ENCODE results near the gene AQP12A. TPM values are rescaled to one million over a fixed set of nuclear protein-coding genes. Genes with fewer than 3 reads are reported as not detected.

The AQP12A gene
- total and polyA plus RNA-seq, 2 experiments from 2014 or later, result not detected

- no peak overlapping the region; the same call in 2 of the 3 replicates for H3K4me3 Mint-ChIP-seq
- no peak overlapping the region for H3K27ac Mint-ChIP-seq
- H3K36me3 Mint-ChIP-seq (ENCODE audit: low read depth), result no peaks in the 10 kb centered on the region
- no peak overlapping the region for H3K4me2 ChIP-seq
- H3K27ac ChIP-seq (ENCODE audit: low read depth), result no peak overlapping the region
- H3K4me1 Mint-ChIP-seq, result peaks cover 10% of the 10 kb centered on the region
- H3K9me2 ChIP-seq (ENCODE audit: insufficient read depth), result no peaks in the 10 kb centered on the region
- no peaks in the 10 kb centered on the region for H3K27me3 ChIP-seq (ENCODE audit: insufficient read depth)
- peaks cover 16% of the 10 kb centered on the region for H3K27me3 Mint-ChIP-seq (ENCODE audit: insufficient read depth, low read depth, poor library complexity)
- no peak for TF ChIP-seq NANOG (IDR thresholded peaks at IDR 0.05; ENCODE audit: borderline replicate concordance)
- TF ChIP-seq, protein P1, sequence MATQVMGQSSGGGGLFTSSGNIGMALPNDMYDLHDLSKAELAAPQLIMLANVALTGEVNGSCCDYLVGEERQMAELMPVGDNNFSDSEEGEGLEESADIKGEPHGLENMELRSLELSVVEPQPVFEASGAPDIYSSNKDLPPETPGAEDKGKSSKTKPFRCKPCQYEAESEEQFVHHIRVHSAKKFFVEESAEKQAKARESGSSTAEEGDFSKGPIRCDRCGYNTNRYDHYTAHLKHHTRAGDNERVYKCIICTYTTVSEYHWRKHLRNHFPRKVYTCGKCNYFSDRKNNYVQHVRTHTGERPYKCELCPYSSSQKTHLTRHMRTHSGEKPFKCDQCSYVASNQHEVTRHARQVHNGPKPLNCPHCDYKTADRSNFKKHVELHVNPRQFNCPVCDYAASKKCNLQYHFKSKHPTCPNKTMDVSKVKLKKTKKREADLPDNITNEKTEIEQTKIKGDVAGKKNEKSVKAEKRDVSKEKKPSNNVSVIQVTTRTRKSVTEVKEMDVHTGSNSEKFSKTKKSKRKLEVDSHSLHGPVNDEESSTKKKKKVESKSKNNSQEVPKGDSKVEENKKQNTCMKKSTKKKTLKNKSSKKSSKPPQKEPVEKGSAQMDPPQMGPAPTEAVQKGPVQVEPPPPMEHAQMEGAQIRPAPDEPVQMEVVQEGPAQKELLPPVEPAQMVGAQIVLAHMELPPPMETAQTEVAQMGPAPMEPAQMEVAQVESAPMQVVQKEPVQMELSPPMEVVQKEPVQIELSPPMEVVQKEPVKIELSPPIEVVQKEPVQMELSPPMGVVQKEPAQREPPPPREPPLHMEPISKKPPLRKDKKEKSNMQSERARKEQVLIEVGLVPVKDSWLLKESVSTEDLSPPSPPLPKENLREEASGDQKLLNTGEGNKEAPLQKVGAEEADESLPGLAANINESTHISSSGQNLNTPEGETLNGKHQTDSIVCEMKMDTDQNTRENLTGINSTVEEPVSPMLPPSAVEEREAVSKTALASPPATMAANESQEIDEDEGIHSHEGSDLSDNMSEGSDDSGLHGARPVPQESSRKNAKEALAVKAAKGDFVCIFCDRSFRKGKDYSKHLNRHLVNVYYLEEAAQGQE (IDR thresholded peaks at IDR 0.05; ENCODE audit: unreplicated experiment), result no peak
- TF ChIP-seq CREB1 (CRISPR knock-in tag; IDR thresholded peaks at IDR 0.05; ENCODE audit: low read depth), result no peak
- no peak for TF ChIP-seq JUNB (IDR thresholded peaks at IDR 0.05; ENCODE audit: unreplicated experiment)
- no peak for TF ChIP-seq CTCF (conservative IDR thresholded peaks at IDR 0.05; ENCODE audit: low read depth in 2 of 2)
- TF ChIP-seq ZNF331 (CRISPR knock-in tag; IDR thresholded peaks at IDR 0.05; ENCODE audit: low read depth), result no peak
- TF ChIP-seq, protein P2, sequence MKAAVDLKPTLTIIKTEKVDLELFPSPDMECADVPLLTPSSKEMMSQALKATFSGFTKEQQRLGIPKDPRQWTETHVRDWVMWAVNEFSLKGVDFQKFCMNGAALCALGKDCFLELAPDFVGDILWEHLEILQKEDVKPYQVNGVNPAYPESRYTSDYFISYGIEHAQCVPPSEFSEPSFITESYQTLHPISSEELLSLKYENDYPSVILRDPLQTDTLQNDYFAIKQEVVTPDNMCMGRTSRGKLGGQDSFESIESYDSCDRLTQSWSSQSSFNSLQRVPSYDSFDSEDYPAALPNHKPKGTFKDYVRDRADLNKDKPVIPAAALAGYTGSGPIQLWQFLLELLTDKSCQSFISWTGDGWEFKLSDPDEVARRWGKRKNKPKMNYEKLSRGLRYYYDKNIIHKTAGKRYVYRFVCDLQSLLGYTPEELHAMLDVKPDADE (IDR thresholded peaks at IDR 0.05), result no peak
- H3K4me3 ChIP-seq, result no peak overlapping the region
- no peak overlapping the region for H2AFZ ChIP-seq
- no peaks in the 10 kb centered on the region for H3K4me1 ChIP-seq (ENCODE audit: insufficient read depth)
- DNase-seq (ENCODE audit: low spot score) (no peak), ATAC-seq (no peak)
- H4K20me1 ChIP-seq (replicated peaks; ENCODE audit: insufficient read depth), result no peaks in the 10 kb centered on the region
- H3K79me2 ChIP-seq (replicated peaks; ENCODE audit: insufficient read depth), result no peaks in the 10 kb centered on the region
- H3F3A ChIP-seq (replicated peaks; ENCODE audit: low read depth), result no peaks in the 10 kb centered on the region
- no peaks in the 10 kb centered on the region; the same call in 2 of the 3 replicates for H3K9me3 Mint-ChIP-seq
- no peaks in the 10 kb centered on the region for H3K36me3 ChIP-seq (ENCODE audit: insufficient read depth)
These were observed 43.5 kb upstream of the AQP12A start for GRCh38 chr2:240648155-240648649.

DNA sequence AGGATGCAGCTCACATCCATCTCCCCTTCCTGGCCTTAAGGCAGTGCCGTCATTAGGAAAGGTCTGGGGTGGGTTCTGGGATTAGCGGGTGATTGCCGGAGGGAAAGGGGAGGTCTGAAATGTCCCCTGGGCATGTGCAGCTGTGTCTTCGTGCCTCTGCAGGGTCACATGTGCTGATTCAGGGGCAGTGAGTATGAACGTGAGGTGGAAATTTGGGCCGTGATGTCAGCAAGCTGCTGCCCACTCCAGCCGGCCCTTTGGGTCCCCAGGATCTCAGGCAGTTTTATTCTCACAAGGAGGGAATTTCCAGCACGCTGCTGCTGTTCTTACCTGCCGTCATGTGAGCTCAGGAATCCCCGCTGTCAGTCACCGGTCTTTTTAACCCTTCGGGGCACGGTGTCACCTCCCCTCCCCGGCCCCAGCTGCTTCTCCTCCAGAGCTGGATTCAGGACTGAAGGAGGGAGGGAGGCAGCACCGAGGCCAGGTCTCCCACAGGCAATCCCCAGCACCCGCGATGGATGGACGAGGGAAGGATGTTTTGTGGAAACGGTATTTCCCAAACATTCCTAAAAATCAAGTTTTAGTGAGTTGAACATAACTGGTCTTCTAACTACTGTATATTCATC is 42.9 kb upstream of the AQP12A start:
- H3K27ac Mint-ChIP-seq, result no peak overlapping the region
- ATAC-seq, result peak; percentile 52
- no peaks in the 10 kb centered on the region for H3K36me3 Mint-ChIP-seq (ENCODE audit: low read depth)
- no peak overlapping the region for H3K27ac ChIP-seq (ENCODE audit: low read depth)
- H3K4me3 ChIP-seq, result no peak overlapping the region
- H3K4me3 Mint-ChIP-seq, result no peak overlapping the region; the same call in 2 of the 3 replicates
- no peaks in the 10 kb centered on the region for H3F3A ChIP-seq (replicated peaks; ENCODE audit: low read depth)
- no peak overlapping the region for H3K4me2 ChIP-seq
- H3K79me2 ChIP-seq (replicated peaks; ENCODE audit: insufficient read depth), result no peaks in the 10 kb centered on the region
- no peaks in the 10 kb centered on the region; the same call in 2 of the 3 replicates for H3K9me3 Mint-ChIP-seq
- H3K36me3 ChIP-seq (ENCODE audit: insufficient read depth), result no peaks in the 10 kb centered on the region
- H3K4me1 ChIP-seq (ENCODE audit: insufficient read depth), result no peaks in the 10 kb centered on the region
- peak; percentile 46 for DNase-seq (ENCODE audit: low spot score)
- no peaks in the 10 kb centered on the region for H3K27me3 ChIP-seq (ENCODE audit: insufficient read depth)
- H4K20me1 ChIP-seq (replicated peaks; ENCODE audit: insufficient read depth), result no peaks in the 10 kb centered on the region
- peaks cover 14% of the 10 kb centered on the region for H3K27me3 Mint-ChIP-seq (ENCODE audit: insufficient read depth, low read depth, poor library complexity)
- no peaks in the 10 kb centered on the region for H3K9me2 ChIP-seq (ENCODE audit: insufficient read depth)
- peaks cover 10% of the 10 kb centered on the region for H3K4me1 Mint-ChIP-seq
- peak overlapping the region; percentile 66; the same call in 1 of the 2 replicates for H2AFZ ChIP-seq
- no peak for TF ChIP-seq ZNF114 (CRISPR knock-in tag; IDR thresholded peaks at IDR 0.05)
- no peak for TF ChIP-seq JUNB (IDR thresholded peaks at IDR 0.05; ENCODE audit: unreplicated experiment)
